Head of caudate nucleus (tissue), 42 donors: ENCODE measurements around the gene RECQL.
"Not testable (repeated sequence)": the region's sequence is repeated elsewhere in the genome, so short reads cannot be mapped to it uniquely, and the experiment has no call there.

Experiments
- DNase-seq, 42 donors: peaks; one replicate each; pipeline versions ENCODE4 v3.0.0 to v3.0.0-alpha.2; 2020 to 2021; ENCODE audit warnings: mixed read lengths in 7 of 42
- intact Hi-C: fragments of 100-400 bp; cut with DNase I; formaldehyde crosslinking; loops from one replicate; pipeline ENCODE4 v1.15.0; 2022

RECQL gene

DNA sequence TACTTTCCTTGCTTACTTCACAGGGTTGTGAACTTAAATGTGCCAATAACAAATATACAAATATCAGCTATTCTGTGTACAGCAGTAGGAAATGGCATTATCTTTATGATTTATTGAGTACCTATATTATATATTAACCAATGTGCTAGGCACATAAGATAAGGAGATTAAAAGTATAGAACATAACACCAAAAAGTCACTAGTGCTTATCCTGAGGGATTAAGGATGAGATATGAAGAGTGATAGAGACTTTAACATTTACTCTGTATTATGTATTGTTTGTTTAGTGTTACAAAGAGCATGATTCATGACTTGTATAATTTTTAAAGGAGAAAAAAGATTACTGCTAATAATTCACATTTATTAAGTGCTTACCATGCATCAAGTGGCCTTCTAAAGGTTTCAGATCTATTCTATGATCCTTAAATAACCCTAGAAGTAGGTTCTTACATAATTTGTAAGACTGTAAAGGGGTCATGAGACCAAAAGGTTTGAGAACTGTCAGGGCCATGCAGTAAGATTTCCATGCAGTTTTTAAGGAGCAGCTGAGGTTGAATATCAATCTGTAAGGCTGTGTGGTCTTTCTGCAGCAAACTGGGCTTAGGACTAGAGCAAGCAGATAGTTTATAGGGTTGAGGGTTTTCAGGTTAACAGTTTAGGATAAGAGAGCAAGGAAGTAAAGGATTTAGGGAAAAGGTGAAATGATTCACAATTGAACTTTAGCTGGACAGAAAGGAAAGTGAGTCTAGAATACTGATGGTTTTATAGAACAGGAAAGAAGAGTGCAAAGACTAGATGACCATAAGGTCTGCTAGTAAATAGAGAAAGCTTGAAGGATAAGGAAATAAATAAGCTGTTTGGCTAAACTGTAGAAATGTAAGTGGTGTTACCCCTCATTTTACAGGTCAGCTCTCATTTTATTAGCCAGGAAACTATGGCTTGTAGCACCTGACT is 57.0 kb downstream of the RECQL start:
- intact Hi-C loops: no loop called here
- DNase-seq: no peak

DNA sequence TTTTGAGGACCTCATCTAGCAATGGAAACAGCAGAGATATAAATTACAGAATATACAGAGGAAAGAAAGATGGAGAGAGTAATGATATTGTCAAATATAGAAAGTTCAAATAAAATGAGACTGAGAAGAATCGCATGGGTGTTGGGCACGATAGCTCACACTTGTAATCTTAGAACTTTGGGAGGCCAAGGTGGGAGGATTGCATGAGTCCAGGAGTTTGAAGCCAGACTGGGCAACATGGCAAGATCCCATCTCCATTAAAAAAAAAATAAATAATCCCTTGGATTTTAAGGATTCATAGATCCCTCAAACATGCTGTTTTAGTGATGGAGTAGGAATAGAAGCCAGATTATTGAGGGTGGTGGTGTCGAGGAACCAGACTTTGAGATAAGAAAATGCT is 62.1 kb downstream of the RECQL start:
- DNase-seq: no peak
- intact Hi-C loops: loop anchor here (5.0 to 10.0 kb wide), 2 partner anchors 127 to 185 kb away; no protein-coding TSS in a partner anchor

DNA sequence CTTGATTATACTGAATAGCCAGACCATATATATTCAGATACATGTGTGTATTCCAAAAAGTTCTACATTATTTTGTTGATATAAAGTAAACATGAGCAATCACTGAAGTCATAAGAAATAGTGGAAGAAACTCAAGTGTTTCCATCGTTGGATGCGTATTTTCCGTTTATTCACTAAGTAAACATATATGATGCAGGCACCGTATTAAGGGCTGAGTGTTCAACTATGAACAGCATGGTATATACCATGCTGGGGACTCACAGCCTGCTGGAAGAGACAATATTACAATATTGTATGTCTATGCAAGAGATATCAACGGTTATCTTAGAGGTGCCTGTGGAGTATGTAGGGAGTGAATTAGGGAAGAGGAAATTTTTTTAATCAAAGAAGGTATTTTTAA is 62.8 kb downstream of the RECQL start:
- no peak for DNase-seq
- intact Hi-C loops: loop anchor here (5.0 to 10.0 kb wide), 2 partner anchors 126 to 184 kb away; no protein-coding TSS in a partner anchor

DNA sequence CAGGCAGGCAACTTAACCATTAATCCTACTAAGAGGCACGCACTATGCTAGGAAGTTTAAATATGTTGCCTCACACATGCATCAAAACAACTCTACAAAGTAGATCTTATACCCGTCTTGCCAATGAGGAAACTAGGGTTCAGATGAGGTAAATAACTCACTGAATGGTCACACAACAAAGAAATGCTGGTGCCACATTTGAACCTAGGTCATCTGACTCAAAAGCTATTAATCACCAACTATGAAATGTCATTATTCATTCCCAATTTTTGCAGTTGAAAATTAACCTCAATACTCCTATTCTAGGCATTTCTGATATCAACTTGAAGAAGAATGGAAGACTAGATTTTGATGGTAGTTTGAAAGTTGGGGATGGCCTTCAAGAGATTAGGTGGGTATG is 66.7 kb downstream of the RECQL start:
- no peak for DNase-seq
- intact Hi-C loops: loop anchor here (5.0 to 10.0 kb wide), 2 partner anchors 122 to 180 kb away; no protein-coding TSS in a partner anchor

DNA sequence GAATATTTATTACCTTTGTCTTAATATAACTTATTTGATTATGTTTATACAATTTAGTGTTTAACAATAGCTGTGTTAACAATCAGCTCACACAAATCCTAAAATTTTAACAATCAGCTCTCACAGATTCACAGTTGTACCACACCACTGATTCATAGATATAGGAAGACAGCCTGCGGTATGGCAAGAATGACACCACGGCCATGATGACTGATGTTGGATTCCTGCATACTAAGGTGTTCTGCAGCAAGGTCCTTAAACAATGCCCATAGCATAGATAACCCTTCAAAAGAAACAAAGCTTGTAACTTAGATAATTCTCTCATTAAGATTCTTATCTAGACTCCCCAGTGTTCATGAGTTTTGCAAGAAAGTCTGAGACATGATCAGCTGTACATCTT is 67.9 kb downstream of the RECQL start:
- no peak for DNase-seq
- intact Hi-C loops: loop anchor here (10.0 kb wide), 1 partner anchor 179 kb away; no protein-coding TSS in a partner anchor

DNA sequence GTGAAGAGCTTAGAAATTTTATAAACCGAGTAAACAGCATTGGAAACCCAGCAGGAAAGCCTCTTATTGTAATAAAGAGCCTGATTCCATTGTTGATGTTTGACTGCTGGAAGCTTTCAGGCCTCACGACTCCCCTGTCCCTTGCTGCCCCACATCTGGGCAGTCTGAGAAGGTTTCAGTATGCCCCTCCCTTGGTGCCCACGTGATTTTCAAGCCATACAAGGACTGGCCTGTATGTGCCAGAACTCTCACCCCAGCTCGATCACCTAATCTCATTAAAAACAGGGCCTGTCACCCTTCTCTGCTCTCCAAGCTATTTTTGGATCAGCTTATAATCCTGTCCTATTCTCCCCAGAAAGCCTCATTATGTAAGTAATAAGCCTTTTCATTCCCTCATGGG is 71.4 kb downstream of the RECQL start:
- peak in 4 of 42 donors; percentile 7 to 36 (median 13) for DNase-seq
- intact Hi-C loops: loop anchor here (10.0 kb wide), 1 partner anchor 175 kb away; no protein-coding TSS in a partner anchor

DNA sequence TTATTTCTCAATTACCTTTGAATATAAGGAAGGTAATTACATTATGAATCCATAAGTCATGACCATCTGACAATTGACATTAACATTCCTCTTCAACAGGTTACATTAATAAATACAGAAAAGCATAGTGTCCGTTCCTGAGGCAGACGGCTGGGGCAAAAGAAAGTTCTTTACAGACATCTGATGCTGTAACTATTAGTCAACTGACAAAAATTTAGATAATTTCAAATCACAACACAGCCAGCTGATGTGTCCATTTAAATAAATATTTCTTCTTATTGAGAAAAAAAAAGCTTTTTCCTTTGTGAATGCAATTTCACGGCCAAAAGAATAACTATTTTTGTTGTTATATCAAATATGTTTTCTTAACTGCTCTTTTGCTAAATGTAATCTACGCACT is 73.2 kb downstream of the RECQL start:
- intact Hi-C loops: no loop called here
- DNase-seq: no peak

DNA sequence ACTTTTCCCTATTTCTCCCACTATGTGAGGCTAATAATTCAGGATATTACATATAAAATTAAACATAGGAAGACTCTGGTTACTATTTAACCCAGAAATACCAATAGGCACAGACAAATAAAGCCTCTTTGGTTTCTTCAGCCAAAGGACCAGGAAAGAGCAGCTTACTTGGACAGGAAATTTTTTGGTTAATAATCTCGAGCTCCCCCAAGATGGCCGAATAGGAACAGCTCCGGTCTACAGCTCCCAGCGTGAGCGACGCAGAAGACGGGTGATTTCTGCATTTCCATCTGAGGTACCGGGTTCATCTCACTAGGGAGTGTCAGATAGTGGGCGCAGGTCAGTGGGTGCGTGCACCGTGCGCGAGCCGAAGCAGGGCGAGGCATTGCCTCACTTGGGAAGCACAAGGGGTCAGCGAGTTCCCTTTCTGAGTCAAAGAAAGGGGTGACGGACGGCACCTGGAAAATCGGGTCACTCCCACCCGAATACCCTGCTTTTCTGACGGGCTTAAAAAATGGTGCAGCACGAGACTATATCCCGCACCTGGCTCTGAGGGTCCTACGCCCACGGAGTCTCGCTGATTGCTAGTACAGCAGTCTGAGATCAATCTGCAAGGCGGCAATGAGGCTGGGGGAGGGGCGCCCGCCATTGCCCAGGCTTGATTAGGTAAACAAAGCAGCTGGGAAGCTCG is 82.3 kb downstream of the RECQL start:
- intact Hi-C loops, DNase-seq: not testable (repeated sequence)
